H9 (cell line): ENCODE data around the gene VAV2. TPM values are rescaled to one million over a fixed set of nuclear protein-coding genes. Genes with fewer than 3 reads are reported as not detected.

Experiments
- DNase-seq: peaks from one replicate; pipeline ENCODE4 v3.0.0-alpha.2; 2017
- H2AFZ ChIP-seq: one replicate; pipeline ENCODE4 v1.6.1; 2013; ENCODE audit warnings: mild to moderate bottlenecking, low read length, control low read depth, moderate library complexity
- H2AK5ac ChIP-seq: 2 replicates; pipeline ENCODE4 v1.6.1; 2013; ENCODE audit warnings: low read length, control low read depth, mixed read lengths; ENCODE audit not compliant: insufficient read length
- H2BK120ac ChIP-seq: one replicate; pipeline ENCODE4 v1.6.1; 2013; ENCODE audit warnings: low read depth, mild to moderate bottlenecking, low read length, control low read depth, inconsistent platforms; ENCODE audit not compliant: poor library complexity, severe bottlenecking
- H2BK12ac ChIP-seq: 2 replicates; pipeline ENCODE4 v1.6.1; 2013; ENCODE audit warnings: low read length, control low read depth, mixed read lengths, low read depth; ENCODE audit not compliant: insufficient read length
- H2BK15ac ChIP-seq: 2 replicates; pipeline ENCODE4 v1.6.1; 2013; ENCODE audit warnings: low read depth, low read length, control low read depth
- H2BK20ac ChIP-seq: one replicate; pipeline ENCODE4 v1.6.1; 2013; ENCODE audit warnings: low read depth, mild to moderate bottlenecking, low read length, control low read depth, inconsistent platforms; ENCODE audit not compliant: poor library complexity, severe bottlenecking
- H2BK5ac ChIP-seq: 2 replicates; pipeline ENCODE4 v1.6.1; 2013; ENCODE audit warnings: low read length, control low read depth, mixed read lengths; ENCODE audit not compliant: insufficient read length
- H3K14ac ChIP-seq: 2 replicates; pipeline ENCODE4 v1.6.1; 2013; ENCODE audit warnings: low read length, control low read depth; ENCODE audit not compliant: insufficient read depth
- H3K18ac ChIP-seq: 2 replicates; pipeline ENCODE4 v1.6.1; 2013; ENCODE audit warnings: low read depth, mild to moderate bottlenecking, mixed read lengths, low read length, control low read depth; ENCODE audit not compliant: insufficient read length
- H3K23ac ChIP-seq: 2 replicates; pipeline ENCODE4 v1.6.1; 2013; ENCODE audit warnings: low read length, control low read depth, mixed read lengths, low read depth; ENCODE audit not compliant: insufficient read length
- H3K23me2 ChIP-seq: 2 replicates; pipeline ENCODE4 v1.6.1; 2013; ENCODE audit warnings: low read depth, mild to moderate bottlenecking, mixed read lengths, low read length, control low read depth; ENCODE audit not compliant: insufficient read length, poor library complexity, severe bottlenecking
- H3K27ac ChIP-seq: 2 replicates; pipeline ENCODE4 v1.5.1; 2013; ENCODE audit warnings: low read length, control low read depth, mixed read lengths, low read depth; ENCODE audit not compliant: insufficient read length
- H3K27me3 ChIP-seq: 2 replicates; pipeline ENCODE4 v1.6.1; 2013; ENCODE audit warnings: low read length, control low read depth, inconsistent platforms; ENCODE audit not compliant: insufficient read depth
- H3K4ac ChIP-seq: 2 replicates; pipeline ENCODE4 v1.6.1; 2013; ENCODE audit warnings: low read depth, mild to moderate bottlenecking, control low read depth, inconsistent platforms, low read length, moderate library complexity
- H3K4me1 ChIP-seq: 2 replicates; pipeline ENCODE4 v1.6.1; 2013; ENCODE audit warnings: low read length, control low read depth, inconsistent platforms; ENCODE audit not compliant: insufficient read depth
- H3K4me2 ChIP-seq: 2 replicates; pipeline ENCODE4 v1.6.1; 2013; ENCODE audit warnings: low read length, control low read depth, mixed read lengths; ENCODE audit not compliant: insufficient read length, insufficient read depth
- H3K56ac ChIP-seq: 2 replicates; pipeline ENCODE4 v1.6.1; 2013; ENCODE audit warnings: low read depth, mild to moderate bottlenecking, mixed read lengths, low read length, control low read depth; ENCODE audit not compliant: insufficient read length
- H3K79me1 ChIP-seq: 2 replicates; pipeline ENCODE4 v1.6.1; 2013; ENCODE audit warnings: low read depth, mild to moderate bottlenecking, moderate library complexity, low read length, control low read depth, inconsistent platforms; ENCODE audit not compliant: insufficient read depth, poor library complexity, severe bottlenecking
- H3K79me2 ChIP-seq: 2 replicates; pipeline ENCODE4 v1.6.1; 2013; ENCODE audit warnings: low read length, control low read depth, inconsistent platforms; ENCODE audit not compliant: insufficient read depth
- H3K9ac ChIP-seq: 2 replicates; pipeline ENCODE4 v1.6.1; 2013; ENCODE audit warnings: low read length, control low read depth, mixed read lengths; ENCODE audit not compliant: insufficient read length; ENCODE audit errors: extremely low read depth
- H3K9me3 ChIP-seq: one replicate; pipeline ENCODE4 v1.6.1; 2013; ENCODE audit warnings: low read depth, low read length, inconsistent platforms; ENCODE audit not compliant: control insufficient read depth
- H3T11ph ChIP-seq: one replicate; pipeline ENCODE4 v1.6.1; 2013; ENCODE audit warnings: mild to moderate bottlenecking, low read length, control low read depth, inconsistent platforms
- H4K20me1 ChIP-seq: one replicate; pipeline ENCODE4 v1.6.1; 2013; ENCODE audit not compliant: control insufficient read depth, insufficient read length, insufficient read depth
- H4K5ac ChIP-seq: 2 replicates; pipeline ENCODE4 v1.6.1; 2013; ENCODE audit warnings: low read depth, mild to moderate bottlenecking, mixed read lengths, low read length, control low read depth; ENCODE audit not compliant: insufficient read length
- H4K8ac ChIP-seq: replicated peaks from 2 replicates; pipeline ENCODE4 v1.6.1; 2013; ENCODE audit warnings: low read length, control low read depth, mixed read lengths, low read depth; ENCODE audit not compliant: insufficient read length
- H4K91ac ChIP-seq: 2 replicates; pipeline ENCODE4 v1.6.1; 2013; ENCODE audit warnings: low read depth, mild to moderate bottlenecking, moderate library complexity, mixed read lengths, low read length, control low read depth; ENCODE audit not compliant: insufficient read length
- H3K27ac Mint-ChIP-seq, 3 experiments: 2 replicates in 2 of 3; 3 replicates in 1 of 3; pipeline ENCODE4 v1.8.0; 2020 to 2021; ENCODE audit warnings: mixed read lengths in 3 of 3, mild to moderate bottlenecking in 1 of 3, moderate library complexity in 1 of 3
- H3K27me3 Mint-ChIP-seq: 2 replicates; pipeline ENCODE4 v1.8.0; 2021; ENCODE audit warnings: low read depth, mild to moderate bottlenecking, moderate library complexity, mixed read lengths
- H3K36me3 Mint-ChIP-seq, 3 experiments: 2 replicates in 2 of 3; 3 replicates in 1 of 3; pipeline ENCODE4 v1.8.0; 2020 to 2021; ENCODE audit warnings: low read depth in 3 of 3, mixed read lengths in 3 of 3; ENCODE audit not compliant: insufficient read depth in 1 of 3
- H3K4me1 Mint-ChIP-seq, 2 experiments: 2 replicates each; pipeline ENCODE4 v1.8.0; 2020; ENCODE audit warnings: mixed read lengths in 2 of 2
- H3K4me3 Mint-ChIP-seq, 2 experiments: 2 replicates in 1 of 2; 3 replicates in 1 of 2; pipeline ENCODE4 v1.8.0; 2020 to 2021; ENCODE audit warnings: mild to moderate bottlenecking in 2 of 2, mixed read lengths in 2 of 2, moderate library complexity in 1 of 2
- H3K9me3 Mint-ChIP-seq, 2 experiments: 2 replicates in 1 of 2; 3 replicates in 1 of 2; pipeline ENCODE4 v1.8.0; 2020; ENCODE audit warnings: mild to moderate bottlenecking in 2 of 2, mixed read lengths in 2 of 2, moderate library complexity in 1 of 2
- WGBS: extraction: QIAGEN DNeasy Blood & Tissue Kit; methylation state at CpG from one replicate; pipeline ENCODE4 v1.1.7; 2013; ENCODE audit warnings: missing lambda C conversion rate, low lambda C conversion rate, mixed read lengths; ENCODE audit not compliant: insufficient read length; ENCODE audit errors: extremely low coverage; 5-methylcytosine and 5-hydroxymethylcytosine counted together
- total RNA-seq: library from RNA; stranded (reverse); gene quantifications from 2 replicates; pipeline ENCODE4 v1.2.1, GENCODE V29; 2021
- TF ChIP-seq, protein P1 (sequence below): fragments of 200-600 bp; sonication (generic); conservative IDR thresholded peaks from 3 replicates; pipeline ENCODE4 v1.8.0; 2021; ENCODE audit warnings: antibody characterized with exemption, mild to moderate bottlenecking

Gene VAV2
- total RNA-seq, 1 experiment from 2014 or later, result 58.7 TPM

DNA sequence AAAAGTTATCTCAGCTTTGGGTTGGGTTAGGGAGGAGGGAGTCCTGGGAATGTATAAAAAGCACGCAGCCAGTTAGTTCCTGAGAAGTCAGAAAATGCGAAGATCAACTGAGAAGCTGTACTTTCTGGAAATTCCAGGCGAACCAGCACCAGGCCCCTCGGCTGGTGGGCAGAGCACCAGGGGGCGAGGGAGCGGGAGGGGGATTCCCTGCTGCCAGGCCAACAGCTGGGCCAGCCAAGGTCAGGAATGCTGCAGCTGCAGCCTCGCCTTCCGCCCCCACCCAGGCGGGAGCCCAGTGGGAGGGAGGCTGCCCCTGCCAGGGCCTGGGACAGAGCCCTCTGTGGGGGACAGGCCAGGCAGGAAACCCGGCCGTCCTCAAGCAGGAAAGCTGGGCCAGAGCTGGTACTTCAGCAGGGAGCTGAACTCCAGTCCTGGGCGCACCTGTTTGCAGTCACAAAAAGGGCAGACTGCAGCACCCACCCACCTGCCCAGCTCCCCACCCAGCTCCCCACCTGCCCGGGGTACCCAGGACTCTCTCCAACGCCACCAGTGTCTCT lies 35.5 kb downstream of the VAV2 start:
- Histone ChIP-seq H3K9ac (no peak overlapping the region), H2BK15ac (no peak overlapping the region), H3K4me1 (peaks cover 11% of the 10 kb centered on the region; the same call in 1 of the 2 replicates), H2AFZ (no peak overlapping the region), H3K18ac (no peak overlapping the region), H4K5ac (no peak overlapping the region), H3K23me2 (no peaks in the 10 kb centered on the region), H3K4ac (no peak overlapping the region), H3K14ac (peak overlapping the region; percentile 39; the same call in 1 of the 2 replicates), H2BK5ac (no peak overlapping the region), H4K20me1 (no peaks in the 10 kb centered on the region), H2BK12ac (no peak overlapping the region), H3K4me2 (no peak overlapping the region), H3T11ph (no peak overlapping the region), H3K9me3 (no peaks in the 10 kb centered on the region), H3K79me2 (peaks cover 4% of the 10 kb centered on the region; the same call in 1 of the 2 replicates), H3K27ac (no peak overlapping the region), H2AK5ac (no peak overlapping the region), H3K27me3 (no peaks in the 10 kb centered on the region), H2BK120ac (no peak overlapping the region), H3K23ac (no peak overlapping the region), H3K79me1 (peaks cover 14% of the 10 kb centered on the region), H4K8ac (no peak overlapping the region), H2BK20ac (no peak overlapping the region), H3K56ac (no peak overlapping the region), H4K91ac (no peak overlapping the region)
- Mint-ChIP-seq H3K27ac (peak overlapping the region; percentile 84 to 96 (median 91)), H3K27me3 (no peaks in the 10 kb centered on the region), H3K9me3 (no peaks in the 10 kb centered on the region), H3K4me1 (peaks cover 61 to 65% of the 10 kb centered on the region in 2 experiments), H3K36me3 (peaks cover 0 to 8% (median 0%) of the 10 kb centered on the region in 3 experiments; a peak in 2 of 7 replicates), H3K4me3 (peak overlapping the region; percentile 44 to 60; a peak in 4 of 5 replicates)
- peak; percentile 69 for DNase-seq
- TF ChIP-seq, protein P1, sequence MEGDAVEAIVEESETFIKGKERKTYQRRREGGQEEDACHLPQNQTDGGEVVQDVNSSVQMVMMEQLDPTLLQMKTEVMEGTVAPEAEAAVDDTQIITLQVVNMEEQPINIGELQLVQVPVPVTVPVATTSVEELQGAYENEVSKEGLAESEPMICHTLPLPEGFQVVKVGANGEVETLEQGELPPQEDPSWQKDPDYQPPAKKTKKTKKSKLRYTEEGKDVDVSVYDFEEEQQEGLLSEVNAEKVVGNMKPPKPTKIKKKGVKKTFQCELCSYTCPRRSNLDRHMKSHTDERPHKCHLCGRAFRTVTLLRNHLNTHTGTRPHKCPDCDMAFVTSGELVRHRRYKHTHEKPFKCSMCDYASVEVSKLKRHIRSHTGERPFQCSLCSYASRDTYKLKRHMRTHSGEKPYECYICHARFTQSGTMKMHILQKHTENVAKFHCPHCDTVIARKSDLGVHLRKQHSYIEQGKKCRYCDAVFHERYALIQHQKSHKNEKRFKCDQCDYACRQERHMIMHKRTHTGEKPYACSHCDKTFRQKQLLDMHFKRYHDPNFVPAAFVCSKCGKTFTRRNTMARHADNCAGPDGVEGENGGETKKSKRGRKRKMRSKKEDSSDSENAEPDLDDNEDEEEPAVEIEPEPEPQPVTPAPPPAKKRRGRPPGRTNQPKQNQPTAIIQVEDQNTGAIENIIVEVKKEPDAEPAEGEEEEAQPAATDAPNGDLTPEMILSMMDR, result no peak
- no CpG with 5 or more reads among the region's 14 CpGs for WGBS
